SH-SY5Y (cell line): ENCODE measurements around the gene NCKAP5L.

Experiments used
- GATA2 ChIP-seq: IDR thresholded peaks from 2 replicates; pipeline ENCODE4 v1.6.1; 2011; ENCODE audit warnings: mild to moderate bottlenecking, low read depth, low read length
- GATA3 ChIP-seq: IDR thresholded peaks from 2 replicates; pipeline ENCODE4 v1.6.1; 2011; ENCODE audit warnings: low read depth, mild to moderate bottlenecking, low read length, moderate library complexity

NCKAP5L gene

GRCh38 chr12:49801141-49802063 is 26.8 kb downstream of the NCKAP5L start:
- TF ChIP-seq GATA2 (no peak), GATA3 (no peak)

GRCh38 chr12:49800421-49801140 is 27.6 kb downstream of the NCKAP5L start:
- TF ChIP-seq GATA3 (no peak), GATA2 (no peak)

GRCh38 chr12:49798934-49799333 is 29.3 kb downstream of the NCKAP5L start:
- TF ChIP-seq GATA3: no peak
- TF ChIP-seq GATA2: no peak

DNA sequence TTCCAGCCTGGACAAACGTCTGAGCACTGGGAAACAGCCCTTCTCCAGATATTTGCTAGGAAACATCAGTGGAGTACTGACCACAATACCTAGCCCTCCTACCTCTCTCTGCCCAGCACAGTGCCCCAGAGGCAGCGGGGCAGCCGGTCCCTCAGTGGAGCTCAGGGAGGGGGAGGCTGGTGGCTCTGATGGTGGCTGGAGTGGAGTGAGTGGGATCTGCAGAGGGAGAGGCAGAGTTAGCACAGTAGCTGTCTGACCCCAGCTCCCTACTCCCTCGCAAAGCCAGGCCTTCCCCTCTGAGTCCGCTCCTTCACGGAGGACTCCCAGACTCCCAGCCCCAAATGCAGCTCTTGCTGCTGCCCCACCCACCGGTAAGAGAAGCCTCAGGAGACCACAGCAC is 30.0 kb downstream of the NCKAP5L start:
- TF ChIP-seq GATA2: no peak
- no peak for TF ChIP-seq GATA3

GRCh38 chr12:49797449-49797776 is 30.8 kb downstream of the NCKAP5L start:
- TF ChIP-seq GATA3 (no peak), GATA2 (no peak)

GRCh38 chr12:49796606-49797448 is 31.4 kb downstream of the NCKAP5L start:
- TF ChIP-seq GATA3 (no peak), GATA2 (no peak)

- TF ChIP-seq GATA2 (no peak), GATA3 (no peak)
These were observed 32.1 kb downstream of the NCKAP5L start for GRCh38 chr12:49796155-49796554.

- TF ChIP-seq GATA2 (no peak), GATA3 (no peak)
These were observed 32.5 kb downstream of the NCKAP5L start for GRCh38 chr12:49795654-49796105.

GRCh38 chr12:49794811-49795653 is 33.2 kb downstream of the NCKAP5L start:
- TF ChIP-seq GATA2 (no peak), GATA3 (no peak)

DNA sequence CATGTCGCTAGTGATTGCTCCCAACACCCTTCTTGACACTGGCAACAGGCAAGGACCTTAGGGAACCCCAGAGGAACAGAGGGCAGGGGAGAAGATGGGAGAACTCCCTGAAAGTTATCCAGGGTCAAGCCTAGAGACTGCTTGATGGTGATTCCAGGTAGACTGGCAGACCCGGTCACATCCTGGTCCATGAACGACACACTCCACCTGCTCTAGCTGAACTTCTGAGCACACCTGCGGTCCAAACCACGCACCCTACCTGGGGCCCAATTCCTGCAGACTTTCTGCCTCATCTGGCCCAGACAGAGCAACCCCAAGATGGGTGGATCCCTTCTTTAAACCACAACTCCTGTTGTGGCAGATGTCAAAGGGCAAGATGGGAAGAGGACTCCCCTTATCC is 34.2 kb downstream of the NCKAP5L start:
- TF ChIP-seq GATA3: no peak
- TF ChIP-seq GATA2: no peak

DNA sequence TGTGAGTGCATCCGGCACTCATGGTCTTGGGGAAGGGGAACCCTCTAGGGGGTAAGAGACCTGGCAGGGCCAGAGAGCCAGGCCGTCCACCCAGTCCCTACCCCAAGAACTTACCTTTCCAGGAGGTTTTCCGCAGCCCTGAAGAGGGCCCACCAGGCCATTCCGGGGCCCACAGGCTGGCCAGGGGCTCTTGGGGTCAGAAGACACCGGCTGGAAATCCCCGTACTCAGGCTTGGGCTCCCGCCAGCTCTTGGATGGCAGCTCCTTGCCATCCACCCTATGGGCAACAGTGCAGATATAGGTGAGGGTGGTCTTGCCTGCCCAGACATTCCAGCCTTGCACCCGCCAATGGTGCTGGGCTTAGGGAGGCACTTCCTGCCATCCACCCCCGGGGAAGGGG is 34.6 kb downstream of the NCKAP5L start:
- TF ChIP-seq GATA3 (no peak), GATA2 (no peak)

DNA sequence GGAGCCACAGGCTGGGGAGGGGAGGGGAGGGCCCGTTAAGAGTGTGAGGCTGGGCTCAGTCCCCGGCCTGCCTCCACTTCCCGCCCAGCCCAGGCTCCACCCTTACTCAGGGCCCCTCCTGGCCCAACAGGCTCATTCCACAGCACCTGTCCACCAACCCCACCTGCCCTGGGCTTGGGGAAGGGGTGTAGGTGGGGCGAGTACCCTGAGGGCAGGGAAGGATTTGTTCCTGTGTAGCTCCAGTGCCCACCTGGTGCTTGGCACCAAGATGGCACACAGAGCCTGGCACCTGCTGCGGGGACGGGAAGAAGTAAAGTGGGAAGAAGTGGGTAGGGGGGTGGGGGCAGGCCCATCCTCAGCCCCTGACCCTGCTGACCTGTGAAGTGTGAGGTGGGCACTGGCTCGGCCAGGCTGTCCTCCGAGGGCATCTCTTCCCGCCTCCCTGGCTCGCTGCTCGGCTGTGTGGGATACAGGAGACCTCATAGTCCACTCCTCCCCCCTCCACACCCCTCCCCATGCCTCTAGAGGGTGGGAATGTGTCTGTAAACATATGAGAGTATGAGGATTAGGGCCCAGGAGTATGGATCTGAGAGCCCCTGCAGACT is 35.1 kb downstream of the NCKAP5L start:
- no peak for TF ChIP-seq GATA2
- TF ChIP-seq GATA3: no peak
